HCT116 (cell line): ENCODE data around the gene MYL6B. TPM values are rescaled to one million over a fixed set of nuclear protein-coding genes. Genes with fewer than 3 reads are reported as not detected.

Experiments
- ATAC-seq: fragments of 200-7000 bp; cut with Tn5 transposase; 2 replicates; pipeline ENCODE4 v1.9.1; 2020; ENCODE audit warnings: mild to moderate bottlenecking, moderate library complexity
- BruUV-seq: library from RNA; stranded (reverse); fragments of 400-500 nt; replicated peaks from 2 replicates; lab custom pipeline; 2021; lab: Mats Ljungman, UMichigan
- CTCF ChIA-PET: fragments of 300-600 bp; sonication (Branson Sonifier 250); formaldehyde crosslinking; loops from one replicate; lab custom pipeline; 2021; ENCODE audit warnings: antibody characterized with exemption; lab: Charles Lee
- POLR2A ChIA-PET: fragments of 300-600, 350-600 bp; sonication (Branson Sonifier 250); formaldehyde crosslinking; loops from one replicate; lab custom pipeline; 2021; ENCODE audit warnings: antibody characterized with exemption; lab: Charles Lee
- RAD21 ChIA-PET, 2 experiments: fragments of 300-600 bp; sonication (Branson Sonifier 250); formaldehyde crosslinking; loops; one replicate each; lab custom pipeline; 2023; ENCODE audit warnings: low total read pairs in 2 of 2; ENCODE audit not compliant: uncharacterized antibody in 2 of 2, unreplicated experiment in 2 of 2, low non-redundant PET in 1 of 2; lab: Charles Lee
- DNase-seq: peaks from one replicate; pipeline ENCODE4 v3.0.0-alpha.2; 2010; ENCODE audit warnings: low read depth, low spot score
- H2AFZ ChIP-seq: fragments of 200-600 bp; shearing (Covaris generic), sonication (generic); 2 replicates; pipeline ENCODE4 v1.6.1; 2017; ENCODE audit warnings: low read depth, mixed run types, mixed read lengths, antibody characterized with exemption, low read length; ENCODE audit not compliant: poor library complexity, severe bottlenecking
- H3K27ac ChIP-seq: 2 replicates; pipeline ENCODE4 v1.5.1; 2012; ENCODE audit warnings: low read depth, low read length
- H3K27me3 ChIP-seq: fragments of 200-600 bp; sonication (generic); 2 replicates; pipeline ENCODE4 v1.6.1; 2016; ENCODE audit warnings: mixed run types, low read length, mixed read lengths; ENCODE audit not compliant: insufficient read depth
- H3K36me3 ChIP-seq, 2 experiments: fragments of 200-500 bp in 1 of 2; fragments of 200-600 bp in 1 of 2; sonication (Bioruptor generic) in 1 of 2; sonication (generic) in 1 of 2; 2 replicates each; pipeline versions ENCODE4 v1.5.1 to v1.6.1; 2014 to 2016; ENCODE audit warnings: low read length in 2 of 2, inconsistent platforms in 1 of 2, mixed read lengths in 1 of 2, mixed run types in 1 of 2; ENCODE audit not compliant: insufficient read depth in 2 of 2, control insufficient read depth in 1 of 2
- H3K4me1 ChIP-seq, 2 experiments: fragments of 200-600 bp in 1 of 2; sonication (generic) in 1 of 2; 2 replicates each; pipeline versions ENCODE4 v1.5.1 to v1.6.1; 2012 to 2017; ENCODE audit warnings: low read length in 2 of 2, inconsistent platforms in 1 of 2, mild to moderate bottlenecking in 1 of 2, mixed read lengths in 1 of 2, mixed run types in 1 of 2, moderate library complexity in 1 of 2; ENCODE audit not compliant: insufficient read depth in 2 of 2, control insufficient read depth in 1 of 2
- H3K4me2 ChIP-seq: fragments of 200-600 bp; sonication (generic); 2 replicates; pipeline ENCODE4 v1.6.1; 2017; ENCODE audit warnings: mixed run types, low read length, mixed read lengths
- H3K4me3 ChIP-seq, 2 experiments: fragments of 200-600 bp in 1 of 2; sonication (generic) in 1 of 2; replicated peaks in 1 of 2; 2 replicates each; pipeline ENCODE4 v1.5.1; 2011 to 2016; ENCODE audit warnings: low read length in 2 of 2, control low read depth in 1 of 2, low read depth in 1 of 2, mild to moderate bottlenecking in 1 of 2, mixed read lengths in 1 of 2, mixed run types in 1 of 2
- H3K79me2 ChIP-seq: fragments of 200-600 bp; sonication (generic); 2 replicates; pipeline ENCODE4 v1.6.1; 2017; ENCODE audit warnings: mild to moderate bottlenecking, mixed run types, low read length, moderate library complexity, mixed read lengths; ENCODE audit not compliant: insufficient read depth
- H3K9ac ChIP-seq: fragments of 200-600 bp; sonication (generic); 2 replicates; pipeline ENCODE4 v1.6.1; 2016; ENCODE audit warnings: low read length, mixed read lengths
- H3K9me2 ChIP-seq: fragments of 200-600 bp; sonication (generic), shearing (Covaris generic); 2 replicates; pipeline ENCODE4 v1.6.1; 2017; ENCODE audit warnings: mixed run types, mild to moderate bottlenecking, moderate library complexity; ENCODE audit not compliant: insufficient read depth
- H3K9me3 ChIP-seq, 2 experiments: fragments of 200-500 bp in 1 of 2; fragments of 200-600 bp in 1 of 2; sonication (Bioruptor generic) in 1 of 2; sonication (generic) in 1 of 2; 2 replicates each; pipeline ENCODE4 v1.6.1; 2014 to 2017; ENCODE audit warnings: low read length in 2 of 2, mixed read lengths in 2 of 2, inconsistent platforms in 1 of 2, low read depth in 1 of 2, mild to moderate bottlenecking in 1 of 2, mixed run types in 1 of 2, moderate library complexity in 1 of 2; ENCODE audit not compliant: control insufficient read depth in 1 of 2, insufficient read depth in 1 of 2
- H4K20me1 ChIP-seq: fragments of 200-600 bp; sonication (generic), shearing (Covaris generic); 2 replicates; pipeline ENCODE4 v1.6.1; 2017; ENCODE audit warnings: mixed run types, mild to moderate bottlenecking, moderate library complexity; ENCODE audit not compliant: insufficient read depth
- CBX3 ChIP-seq: IDR thresholded peaks from 2 replicates; pipeline ENCODE4 v1.6.1; 2012; ENCODE audit warnings: low read depth
- CEBPB ChIP-seq: IDR thresholded peaks from 2 replicates; pipeline ENCODE4 v1.6.1; 2012; ENCODE audit warnings: low read depth
- EGR1 ChIP-seq: IDR thresholded peaks from 2 replicates; pipeline ENCODE4 v1.6.1; 2012; ENCODE audit warnings: low read depth
- ELF1 ChIP-seq: IDR thresholded peaks from 2 replicates; pipeline ENCODE4 v1.6.1; 2012; ENCODE audit warnings: low read depth, borderline replicate concordance
- intact Hi-C: fragments of 100-400 bp; cut with micrococcal nuclease; formaldehyde crosslinking; loops from 2 replicates; pipeline ENCODE4 v1.10.0; 2022
- total RNA-seq: library from RNA; stranded (reverse); gene quantifications from one replicate; pipeline ENCODE4 v1.2.1, GENCODE V29; 2021; ENCODE audit not compliant: unreplicated experiment

Gene MYL6B
- total RNA-seq, 1 experiment from 2014 or later, result 94.3 TPM

DNA sequence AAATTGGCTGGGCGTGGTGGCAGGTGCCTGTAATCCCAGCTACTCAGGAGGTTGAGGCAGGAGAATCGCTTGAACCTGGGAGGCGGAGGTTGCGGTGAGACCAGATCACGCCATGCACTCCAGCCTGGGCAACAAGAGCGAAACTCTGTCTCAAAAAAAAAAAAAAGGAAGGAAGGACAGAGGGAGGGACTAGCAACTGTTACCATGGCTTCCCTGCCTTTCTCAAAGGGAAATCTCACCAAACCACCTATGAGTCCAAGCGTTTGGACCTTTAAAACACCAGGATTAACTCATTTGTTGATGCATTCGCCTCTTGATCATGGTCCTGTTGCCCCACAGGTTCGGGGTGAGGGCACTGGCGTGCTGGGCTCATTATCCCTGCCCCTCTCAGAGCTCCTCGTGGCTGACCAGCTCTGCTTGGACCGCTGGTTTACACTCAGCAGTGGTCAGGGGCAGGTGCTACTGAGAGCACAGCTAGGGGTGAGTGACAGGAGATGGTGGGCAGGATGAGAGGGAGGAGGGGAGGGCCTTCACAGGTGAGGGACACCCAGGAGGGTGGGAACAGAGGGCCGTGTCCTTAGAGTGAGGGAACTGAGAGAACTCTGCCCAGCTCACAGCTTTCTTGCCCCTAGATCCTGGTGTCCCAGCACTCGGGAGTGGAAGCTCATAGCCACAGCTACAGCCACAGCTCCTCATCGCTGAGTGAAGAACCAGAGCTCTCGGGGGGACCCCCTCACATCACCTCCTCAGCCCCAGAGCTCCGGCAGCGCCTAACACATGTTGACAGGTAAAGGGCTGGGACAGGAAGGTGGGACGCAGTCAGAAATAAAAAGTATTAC is 10.2 kb upstream of the MYL6B start:
- Histone ChIP-seq H2AFZ (no peak overlapping the region), H3K4me1 (peaks cover 0 to 5% of the 10 kb centered on the region in 2 experiments; a peak in 2 of 4 replicates), H3K27me3 (no peaks in the 10 kb centered on the region), H4K20me1 (no peaks in the 10 kb centered on the region), H3K27ac (no peak overlapping the region), H3K79me2 (no peaks in the 10 kb centered on the region), H3K36me3 (peaks cover 38 to 59% of the 10 kb centered on the region in 2 experiments), H3K9ac (no peak overlapping the region), H3K4me2 (no peak overlapping the region), H3K9me3 (no peaks in the 10 kb centered on the region), H3K4me3 (no peak overlapping the region), H3K9me2 (no peaks in the 10 kb centered on the region)
- intact Hi-C loops, result no loop called here
- RAD21 ChIA-PET, result no interaction called here
- no peak for TF ChIP-seq CEBPB
- no peak for DNase-seq
- no TSS peak for BruUV-seq
- CTCF ChIA-PET, result interaction anchor here (1.0 to 1.3 kb wide), 2 partner anchors 10 to 14 kb away, joined by 3 read pairs; partner anchors contain the start of genes ESYT1 and MYL6B
- no peak for ATAC-seq
- POLR2A ChIA-PET, result interaction anchor here (3.8 kb wide), 1 partner anchor 14 kb away, joined by 14 read pairs; the partner anchor contains the start of gene ESYT1

GRCh38 chr12:56143217-56143616 is 9.2 kb upstream of the MYL6B start:
- DNase-seq (no peak), ATAC-seq (no peak)
- Histone ChIP-seq H3K9me3 (no peaks in the 10 kb centered on the region), H3K4me3 (no peak overlapping the region)
- BruUV-seq, result no TSS peak
- TF ChIP-seq ELF1, result no peak
- no peak for TF ChIP-seq CBX3
- TF ChIP-seq EGR1, result no peak
- TF ChIP-seq, all 23 proteins: peak for 0
- POLR2A ChIA-PET, result interaction anchor here (3.8 kb wide), 1 partner anchor 15 kb away, joined by 14 read pairs; the partner anchor contains the start of gene ESYT1
- CTCF ChIA-PET, result interaction anchor here (1.0 kb wide), 1 partner anchor 9 kb away, joined by 3 read pairs; the partner anchor contains the start of gene MYL6B
- H2AFZ ChIP-seq, result no peak overlapping the region
- H3K9me2 ChIP-seq, result no peaks in the 10 kb centered on the region
- H4K20me1 ChIP-seq, result no peaks in the 10 kb centered on the region
- H3K79me2 ChIP-seq, result no peaks in the 10 kb centered on the region
- intact Hi-C loops, result no loop called here
- RAD21 ChIA-PET, result no interaction called here
- no peak overlapping the region for H3K9ac ChIP-seq
- peaks cover 0 to 5% of the 10 kb centered on the region in 2 experiments; a peak in 2 of 4 replicates for H3K4me1 ChIP-seq
- no peaks in the 10 kb centered on the region for H3K27me3 ChIP-seq
- no peak overlapping the region for H3K4me2 ChIP-seq
- no peak overlapping the region for H3K27ac ChIP-seq
- peaks cover 32 to 49% of the 10 kb centered on the region in 2 experiments for H3K36me3 ChIP-seq
